Measurements from ENCODE around the gene FSTL4.

- no peak for TF ChIP-seq CTCF (IDR thresholded peaks at IDR 0.05)
- TF ChIP-seq POLR2A (IDR thresholded peaks at IDR 0.05): no peak
These were observed 291.0 kb downstream of the FSTL4 start for GRCh38 chr5:133321286-133321832.

Data from ovary (tissue), 3 donors.